Cardiac fibroblast (primary cell): ENCODE measurements around the gene PTK7.
A peak's percentile ranks its signal among the peaks of the same experiment; 100 is the strongest.
"Not testable (repeated sequence)": the region's sequence is repeated elsewhere in the genome, so short reads cannot be mapped to it uniquely, and the experiment has no call there.

ENCODE experiments used
- DNase-seq, 2 donors: peaks; one replicate each; pipeline versions ENCODE4 v3.0.0 to v3.0.0-alpha.2; 2010; ENCODE audit warnings: low read depth in 2 of 2
- H3K4me3 ChIP-seq, 2 donors: replicated peaks in 1 of 2; 1 replicate in 1 of 2; 2 replicates in 1 of 2; pipeline ENCODE4 v1.5.1; 2011; ENCODE audit warnings: low read depth in 2 of 2, low read length in 2 of 2, mild to moderate bottlenecking in 2 of 2, moderate library complexity in 1 of 2
- TF ChIP-seq, protein P1 (sequence below): IDR thresholded peaks from one replicate; pipeline ENCODE4 v1.5.1; 2011; ENCODE audit warnings: low read depth, mild to moderate bottlenecking, low read length, inconsistent platforms

PTK7 gene

DNA sequence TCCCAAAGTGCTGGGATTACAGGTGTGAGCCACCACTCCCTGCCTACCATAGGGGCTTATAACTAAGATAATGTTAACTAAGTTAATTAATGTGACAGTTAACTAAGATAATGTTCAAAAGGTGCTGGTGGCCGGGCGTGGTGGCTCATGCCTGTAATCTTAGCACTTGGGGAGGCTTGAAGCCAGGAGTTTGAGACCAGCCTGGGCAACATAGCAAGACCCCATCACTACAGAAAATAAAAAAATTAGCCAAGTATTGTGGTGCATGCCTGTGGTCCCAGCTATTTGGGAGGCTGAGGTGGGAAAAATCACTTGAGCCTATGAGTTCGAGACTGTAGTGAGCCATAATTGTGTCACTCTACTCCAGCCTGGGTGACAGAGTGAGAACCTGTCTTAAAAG lies 62.2 kb downstream of the PTK7 start:
- TF ChIP-seq, protein P1, sequence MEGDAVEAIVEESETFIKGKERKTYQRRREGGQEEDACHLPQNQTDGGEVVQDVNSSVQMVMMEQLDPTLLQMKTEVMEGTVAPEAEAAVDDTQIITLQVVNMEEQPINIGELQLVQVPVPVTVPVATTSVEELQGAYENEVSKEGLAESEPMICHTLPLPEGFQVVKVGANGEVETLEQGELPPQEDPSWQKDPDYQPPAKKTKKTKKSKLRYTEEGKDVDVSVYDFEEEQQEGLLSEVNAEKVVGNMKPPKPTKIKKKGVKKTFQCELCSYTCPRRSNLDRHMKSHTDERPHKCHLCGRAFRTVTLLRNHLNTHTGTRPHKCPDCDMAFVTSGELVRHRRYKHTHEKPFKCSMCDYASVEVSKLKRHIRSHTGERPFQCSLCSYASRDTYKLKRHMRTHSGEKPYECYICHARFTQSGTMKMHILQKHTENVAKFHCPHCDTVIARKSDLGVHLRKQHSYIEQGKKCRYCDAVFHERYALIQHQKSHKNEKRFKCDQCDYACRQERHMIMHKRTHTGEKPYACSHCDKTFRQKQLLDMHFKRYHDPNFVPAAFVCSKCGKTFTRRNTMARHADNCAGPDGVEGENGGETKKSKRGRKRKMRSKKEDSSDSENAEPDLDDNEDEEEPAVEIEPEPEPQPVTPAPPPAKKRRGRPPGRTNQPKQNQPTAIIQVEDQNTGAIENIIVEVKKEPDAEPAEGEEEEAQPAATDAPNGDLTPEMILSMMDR, result no peak
- DNase-seq, result no peak
- H3K4me3 ChIP-seq, result no peak overlapping the region

DNA sequence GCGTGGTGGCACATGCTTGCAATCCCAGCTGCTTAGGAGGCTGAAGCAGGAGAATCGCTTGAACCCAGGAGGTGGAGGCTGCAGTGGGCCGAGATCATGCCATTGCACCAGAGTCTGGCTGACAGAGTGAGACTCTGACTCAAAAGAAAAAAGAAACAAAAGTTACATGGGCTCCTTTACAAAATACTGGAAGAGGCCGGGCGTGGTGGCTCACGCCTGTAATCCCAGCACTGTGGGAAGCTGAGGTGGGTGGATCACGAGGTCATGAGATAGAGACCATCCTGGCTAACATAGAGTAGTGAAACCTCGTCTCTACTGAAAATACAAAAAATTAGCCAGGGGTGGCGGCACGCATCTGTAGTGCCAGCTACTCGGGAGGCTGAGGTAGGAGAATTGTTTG lies 63.9 kb downstream of the PTK7 start:
- not testable (repeated sequence) for H3K4me3 ChIP-seq, DNase-seq

DNA sequence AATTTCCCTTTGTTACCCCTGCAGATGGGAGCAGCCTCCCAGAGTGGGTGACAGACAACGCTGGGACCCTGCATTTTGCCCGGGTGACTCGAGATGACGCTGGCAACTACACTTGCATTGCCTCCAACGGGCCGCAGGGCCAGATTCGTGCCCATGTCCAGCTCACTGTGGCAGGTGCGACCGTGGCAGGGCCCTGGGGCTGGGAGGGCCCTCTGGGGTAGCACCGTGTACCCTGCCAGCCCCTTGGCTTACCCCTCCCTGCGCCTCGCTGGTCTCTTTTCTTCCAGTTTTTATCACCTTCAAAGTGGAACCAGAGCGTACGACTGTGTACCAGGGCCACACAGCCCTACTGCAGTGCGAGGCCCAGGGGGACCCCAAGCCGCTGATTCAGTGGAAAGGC lies 65.5 kb downstream of the PTK7 start:
- TF ChIP-seq, protein P1, result no peak
- no peak for DNase-seq
- no peak overlapping the region for H3K4me3 ChIP-seq

DNA sequence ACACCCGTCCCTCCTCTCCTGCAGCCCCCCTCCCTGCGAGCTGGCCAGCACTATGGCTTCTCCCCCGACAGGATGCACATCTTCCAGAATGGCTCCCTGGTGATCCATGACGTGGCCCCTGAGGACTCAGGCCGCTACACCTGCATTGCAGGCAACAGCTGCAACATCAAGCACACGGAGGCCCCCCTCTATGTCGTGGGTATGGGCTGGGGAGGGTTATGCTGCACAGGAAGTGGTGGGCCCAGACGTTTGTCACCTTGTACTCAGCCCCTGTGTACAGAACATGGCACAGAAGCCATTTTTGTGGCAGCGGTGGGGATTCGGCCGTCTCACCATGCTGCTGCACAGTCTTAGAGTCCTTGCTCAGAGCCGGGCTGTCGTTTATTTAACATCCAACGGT lies 66.0 kb downstream of the PTK7 start:
- no peak overlapping the region for H3K4me3 ChIP-seq
- DNase-seq, result no peak
- TF ChIP-seq, protein P1, result no peak

DNA sequence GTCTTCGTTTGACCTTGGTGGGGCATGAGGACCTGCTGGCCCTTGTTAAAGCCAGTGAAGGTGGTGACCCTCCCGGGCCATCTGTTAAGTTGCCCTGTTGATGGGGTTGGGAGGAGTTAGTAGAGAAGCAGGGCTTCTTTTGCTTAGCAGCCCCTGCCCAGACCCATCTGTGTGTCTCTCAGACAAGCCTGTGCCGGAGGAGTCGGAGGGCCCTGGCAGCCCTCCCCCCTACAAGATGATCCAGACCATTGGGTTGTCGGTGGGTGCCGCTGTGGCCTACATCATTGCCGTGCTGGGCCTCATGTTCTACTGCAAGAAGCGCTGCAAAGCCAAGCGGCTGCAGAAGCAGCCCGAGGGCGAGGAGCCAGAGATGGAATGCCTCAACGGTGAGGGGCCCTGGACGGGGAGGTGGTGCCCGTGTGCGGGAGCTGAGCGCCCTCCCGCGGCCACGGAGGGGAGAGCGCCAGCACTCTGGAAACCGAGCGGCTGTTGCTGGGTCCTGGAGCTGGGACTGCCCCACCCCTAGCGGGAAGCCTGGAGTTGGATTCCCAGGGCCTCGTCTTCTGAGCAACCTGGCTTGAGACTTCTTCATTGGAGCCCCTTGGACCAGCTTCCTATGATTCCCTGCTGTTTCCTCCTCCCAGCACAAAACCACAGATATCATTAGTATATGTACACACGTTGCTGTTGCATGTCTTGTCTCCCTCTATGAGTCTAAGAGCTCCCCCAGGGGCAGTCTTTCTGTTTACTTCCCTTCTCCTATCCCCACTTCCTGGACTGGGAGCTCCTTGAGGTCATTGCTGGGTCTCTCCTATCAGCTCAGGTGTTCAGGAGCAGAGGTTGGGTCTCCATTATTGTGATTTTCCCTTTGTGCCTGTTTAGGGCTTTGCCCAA lies 67.4 kb downstream of the PTK7 start:
- H3K4me3 ChIP-seq, result no peak overlapping the region

DNA sequence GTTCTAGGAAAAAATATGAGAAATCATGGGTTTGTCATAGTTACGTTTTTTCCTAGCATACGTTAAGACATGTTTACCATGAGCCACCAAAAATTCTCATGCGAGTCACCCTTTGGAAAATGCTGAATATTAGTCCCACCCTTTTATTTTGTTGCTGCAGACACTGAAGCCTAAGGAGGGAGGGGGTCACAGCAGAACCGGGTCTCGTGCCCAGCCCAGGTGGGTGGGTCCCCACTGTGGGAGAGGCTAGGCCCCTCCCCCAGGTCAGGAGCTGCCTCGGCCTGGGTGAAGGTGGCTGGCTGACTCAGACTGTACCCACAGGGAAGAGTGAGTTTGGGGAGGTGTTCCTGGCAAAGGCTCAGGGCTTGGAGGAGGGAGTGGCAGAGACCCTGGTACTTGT lies 68.8 kb downstream of the PTK7 start:
- peak in 1 of 2 donors; percentile 51 for DNase-seq
- TF ChIP-seq, protein P1, result no peak
- no peak overlapping the region for H3K4me3 ChIP-seq

More for the DNA sequence above, 67.4 kb downstream of the PTK7 start:
- TF ChIP-seq, protein P1, result peak; percentile 98
- DNase-seq, result peak; percentile 85 to 96

DNA sequence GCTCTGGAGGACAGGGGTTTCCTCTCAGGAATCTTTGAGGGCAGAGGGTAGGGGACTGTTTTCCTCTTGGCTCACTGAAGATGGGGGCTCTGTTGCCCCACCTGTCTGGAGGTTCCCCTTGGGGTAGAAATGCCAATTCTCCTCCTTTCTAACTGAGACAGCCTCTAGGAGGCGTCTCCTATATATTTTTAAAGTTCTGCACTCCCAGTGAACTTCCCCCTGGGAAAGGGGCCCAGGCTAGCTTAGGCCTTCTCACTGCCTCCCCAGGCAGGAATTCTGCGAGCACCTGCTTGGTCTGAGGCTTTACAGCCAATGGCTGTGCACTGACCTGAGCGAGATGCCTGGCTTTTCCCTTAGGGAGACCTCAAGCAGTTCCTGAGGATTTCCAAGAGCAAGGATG lies 70.1 kb downstream of the PTK7 start:
- no peak overlapping the region for H3K4me3 ChIP-seq
- DNase-seq, result no peak
- TF ChIP-seq, protein P1, result no peak
